Measurements from ENCODE around the gene RASSF10. TPM values are rescaled to one million over a fixed set of nuclear protein-coding genes. Genes with fewer than 3 reads are reported as not detected.

Gene RASSF10
- polyA plus RNA-seq, 2 of the 4 experiments (the other 2 are of a cell fraction) = 3.9 to 10.3 TPM

GRCh38 chr11:13008061-13008435 lies 1.1 kb upstream of the RASSF10 start:
- FAIRE-seq = peak; percentile 70
- peak; percentile 31 to 59 for DNase-seq (ENCODE audit: low read depth in 1 of 2, low spot score in 1 of 2)
- TF ChIP-seq ELK1 (IDR thresholded peaks at IDR 0.05; ENCODE audit: low read depth, low read length) = no peak
- TF ChIP-seq TP53 (CRISPR knock-in tag; IDR thresholded peaks at IDR 0.05) = no peak
- no peak for TF ChIP-seq REST (IDR thresholded peaks at IDR 0.05)
- no peak for TF ChIP-seq RARB (CRISPR knock-in tag; IDR thresholded peaks at IDR 0.05)
- TF ChIP-seq PBX3 (IDR thresholded peaks at IDR 0.05) = no peak
- TF ChIP-seq CHD4 (IDR thresholded peaks at IDR 0.05; ENCODE audit: borderline replicate concordance) = no peak
- TF ChIP-seq EHMT2 (IDR thresholded peaks at IDR 0.05; ENCODE audit: low read depth) = no peak
- TF ChIP-seq KDM5A (IDR thresholded peaks at IDR 0.05) = no peak
- TF ChIP-seq ATOH8 (CRISPR knock-in tag; IDR thresholded peaks at IDR 0.05; ENCODE audit: low read depth) = no peak
- TF ChIP-seq MAFK (IDR thresholded peaks at IDR 0.05; ENCODE audit: partially characterized antibody) = no peak
- no peak for TF ChIP-seq SREBF2 (IDR thresholded peaks at IDR 0.05)
- TF ChIP-seq ZFP36 (IDR thresholded peaks at IDR 0.05; ENCODE audit: borderline replicate concordance, partially characterized antibody) = no peak
- TF ChIP-seq PHF8 (IDR thresholded peaks at IDR 0.05; ENCODE audit: borderline replicate concordance, low read depth) = no peak
- no peak for TF ChIP-seq USF2 (IDR thresholded peaks at IDR 0.05)
- no peak for TF ChIP-seq MYC (IDR thresholded peaks at IDR 0.05; ENCODE audit: borderline replicate concordance, low read length)
- TF ChIP-seq CBX8 (IDR thresholded peaks at IDR 0.05) = no peak
- no peak for TF ChIP-seq CTCF (IDR thresholded peaks at IDR 0.05)
- no peak for TF ChIP-seq HEYL (CRISPR knock-in tag; IDR thresholded peaks at IDR 0.05)
- no peak for TF ChIP-seq CBX2 (IDR thresholded peaks at IDR 0.05; ENCODE audit: borderline replicate concordance, low read depth)
- no peak for TF ChIP-seq HOXA7 (CRISPR knock-in tag; IDR thresholded peaks at IDR 0.05)
- WGBS (ENCODE audit: missing lambda C conversion rate) = 2% methylated on average over 2 of the region's 2 CpGs
- CTCF ChIA-PET = interaction anchor here (1.3 to 4.3 kb wide), 5 partner anchors 9 to 144 kb away, joined by 4 to 25 read pairs (median 10); no protein-coding TSS in a partner anchor
- POLR2A ChIA-PET = interaction anchor here (1.0 to 1.9 kb wide), 6 partner anchors 28 to 144 kb away, joined by 4 to 6 read pairs (median 4); no protein-coding TSS in a partner anchor
- Histone ChIP-seq H3K4me1 (peaks cover 40% of the 10 kb centered on the region), H3K9me3 (no peaks in the 10 kb centered on the region), H3K4me2 (peak overlapping the region; percentile 87), H3K27ac (peak overlapping the region in 1 of 2 experiments; percentile 90; a peak in 3 of 6 replicates), H3K4me3 (no peak overlapping the region; the same call in 2 of the 3 replicates)
- peak in 1 of 2 experiments; percentile 4; a peak in 1 of 6 replicates for ATAC-seq

All from A549 (cell line).